HL-60 (cell line): ENCODE data around the gene RICTOR.

Experiments used
- GABPA ChIP-seq: IDR thresholded peaks from 2 replicates; pipeline ENCODE4 v1.6.1; 2012; ENCODE audit warnings: low read depth
- POLR2AphosphoS5 ChIP-seq: IDR thresholded peaks from 2 replicates; pipeline ENCODE4 v1.6.1; 2012; ENCODE audit warnings: low read depth
- SPI1 ChIP-seq: IDR thresholded peaks from 2 replicates; pipeline ENCODE4 v1.6.1; 2012; ENCODE audit warnings: low read depth, mild to moderate bottlenecking, borderline replicate concordance
- TF ChIP-seq, protein P1 (sequence below): IDR thresholded peaks from one replicate; pipeline ENCODE4 v1.5.1; 2011; ENCODE audit warnings: low read length, control low read depth, inconsistent platforms; ENCODE audit not compliant: insufficient read depth
- TF ChIP-seq, protein P2 (sequence below): IDR thresholded peaks from 2 replicates; pipeline ENCODE4 v1.6.1; 2012; ENCODE audit warnings: low read depth; ENCODE audit not compliant: insufficient replicate concordance

DNA sequence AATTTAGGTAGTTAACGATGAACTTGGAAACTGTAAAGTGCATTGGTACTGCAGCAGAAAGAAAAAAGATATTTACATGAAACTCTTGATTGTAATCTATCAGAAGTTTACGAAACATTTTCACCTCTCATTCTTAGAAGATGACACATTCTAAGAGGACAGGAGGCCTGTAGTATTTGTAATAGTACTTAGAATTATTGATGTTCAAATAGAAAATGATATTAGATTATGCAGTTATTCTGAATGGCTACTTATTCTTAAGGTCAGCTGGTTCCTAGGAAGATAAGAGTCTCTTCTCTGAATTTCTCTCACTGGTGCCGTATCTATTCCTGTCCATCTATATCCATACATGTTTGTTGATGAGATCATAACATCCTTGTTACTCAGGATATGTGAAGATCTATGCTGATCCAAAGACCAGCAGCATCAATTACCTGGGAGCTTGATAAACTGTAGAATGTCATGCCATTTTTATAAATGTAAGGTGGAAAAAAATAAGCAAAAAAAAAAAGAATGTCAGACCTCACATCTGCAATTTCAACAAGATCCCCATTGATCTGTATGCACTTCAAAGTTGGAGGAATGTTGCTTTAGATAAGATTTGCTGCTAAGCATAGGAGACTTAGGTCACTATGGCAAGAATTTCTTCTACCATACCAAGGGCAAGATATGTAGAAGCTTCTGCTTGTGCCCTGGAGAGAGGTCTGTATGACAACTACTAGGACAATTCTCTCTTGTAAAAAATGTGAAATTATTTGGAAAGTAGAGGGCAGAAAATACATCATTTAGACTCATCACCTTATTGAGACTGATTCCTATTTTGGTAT is 42.4 kb upstream of the RICTOR start:
- TF ChIP-seq, protein P1, sequence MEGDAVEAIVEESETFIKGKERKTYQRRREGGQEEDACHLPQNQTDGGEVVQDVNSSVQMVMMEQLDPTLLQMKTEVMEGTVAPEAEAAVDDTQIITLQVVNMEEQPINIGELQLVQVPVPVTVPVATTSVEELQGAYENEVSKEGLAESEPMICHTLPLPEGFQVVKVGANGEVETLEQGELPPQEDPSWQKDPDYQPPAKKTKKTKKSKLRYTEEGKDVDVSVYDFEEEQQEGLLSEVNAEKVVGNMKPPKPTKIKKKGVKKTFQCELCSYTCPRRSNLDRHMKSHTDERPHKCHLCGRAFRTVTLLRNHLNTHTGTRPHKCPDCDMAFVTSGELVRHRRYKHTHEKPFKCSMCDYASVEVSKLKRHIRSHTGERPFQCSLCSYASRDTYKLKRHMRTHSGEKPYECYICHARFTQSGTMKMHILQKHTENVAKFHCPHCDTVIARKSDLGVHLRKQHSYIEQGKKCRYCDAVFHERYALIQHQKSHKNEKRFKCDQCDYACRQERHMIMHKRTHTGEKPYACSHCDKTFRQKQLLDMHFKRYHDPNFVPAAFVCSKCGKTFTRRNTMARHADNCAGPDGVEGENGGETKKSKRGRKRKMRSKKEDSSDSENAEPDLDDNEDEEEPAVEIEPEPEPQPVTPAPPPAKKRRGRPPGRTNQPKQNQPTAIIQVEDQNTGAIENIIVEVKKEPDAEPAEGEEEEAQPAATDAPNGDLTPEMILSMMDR = no peak
- no peak for TF ChIP-seq SPI1
- TF ChIP-seq, protein P2, sequence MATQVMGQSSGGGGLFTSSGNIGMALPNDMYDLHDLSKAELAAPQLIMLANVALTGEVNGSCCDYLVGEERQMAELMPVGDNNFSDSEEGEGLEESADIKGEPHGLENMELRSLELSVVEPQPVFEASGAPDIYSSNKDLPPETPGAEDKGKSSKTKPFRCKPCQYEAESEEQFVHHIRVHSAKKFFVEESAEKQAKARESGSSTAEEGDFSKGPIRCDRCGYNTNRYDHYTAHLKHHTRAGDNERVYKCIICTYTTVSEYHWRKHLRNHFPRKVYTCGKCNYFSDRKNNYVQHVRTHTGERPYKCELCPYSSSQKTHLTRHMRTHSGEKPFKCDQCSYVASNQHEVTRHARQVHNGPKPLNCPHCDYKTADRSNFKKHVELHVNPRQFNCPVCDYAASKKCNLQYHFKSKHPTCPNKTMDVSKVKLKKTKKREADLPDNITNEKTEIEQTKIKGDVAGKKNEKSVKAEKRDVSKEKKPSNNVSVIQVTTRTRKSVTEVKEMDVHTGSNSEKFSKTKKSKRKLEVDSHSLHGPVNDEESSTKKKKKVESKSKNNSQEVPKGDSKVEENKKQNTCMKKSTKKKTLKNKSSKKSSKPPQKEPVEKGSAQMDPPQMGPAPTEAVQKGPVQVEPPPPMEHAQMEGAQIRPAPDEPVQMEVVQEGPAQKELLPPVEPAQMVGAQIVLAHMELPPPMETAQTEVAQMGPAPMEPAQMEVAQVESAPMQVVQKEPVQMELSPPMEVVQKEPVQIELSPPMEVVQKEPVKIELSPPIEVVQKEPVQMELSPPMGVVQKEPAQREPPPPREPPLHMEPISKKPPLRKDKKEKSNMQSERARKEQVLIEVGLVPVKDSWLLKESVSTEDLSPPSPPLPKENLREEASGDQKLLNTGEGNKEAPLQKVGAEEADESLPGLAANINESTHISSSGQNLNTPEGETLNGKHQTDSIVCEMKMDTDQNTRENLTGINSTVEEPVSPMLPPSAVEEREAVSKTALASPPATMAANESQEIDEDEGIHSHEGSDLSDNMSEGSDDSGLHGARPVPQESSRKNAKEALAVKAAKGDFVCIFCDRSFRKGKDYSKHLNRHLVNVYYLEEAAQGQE = no peak
- no peak for TF ChIP-seq POLR2AphosphoS5
- TF ChIP-seq GABPA = no peak
